ENCODE results near the gene WRNIP1. TPM values are rescaled to one million over a fixed set of nuclear protein-coding genes. Genes with fewer than 3 reads are reported as not detected.
A peak's percentile ranks its signal among the peaks of the same experiment; 100 is the strongest.

WRNIP1 gene
- total and polyA plus RNA-seq, 12 donors, result 27.7 to 82.2 (median 53.8) TPM

DNA sequence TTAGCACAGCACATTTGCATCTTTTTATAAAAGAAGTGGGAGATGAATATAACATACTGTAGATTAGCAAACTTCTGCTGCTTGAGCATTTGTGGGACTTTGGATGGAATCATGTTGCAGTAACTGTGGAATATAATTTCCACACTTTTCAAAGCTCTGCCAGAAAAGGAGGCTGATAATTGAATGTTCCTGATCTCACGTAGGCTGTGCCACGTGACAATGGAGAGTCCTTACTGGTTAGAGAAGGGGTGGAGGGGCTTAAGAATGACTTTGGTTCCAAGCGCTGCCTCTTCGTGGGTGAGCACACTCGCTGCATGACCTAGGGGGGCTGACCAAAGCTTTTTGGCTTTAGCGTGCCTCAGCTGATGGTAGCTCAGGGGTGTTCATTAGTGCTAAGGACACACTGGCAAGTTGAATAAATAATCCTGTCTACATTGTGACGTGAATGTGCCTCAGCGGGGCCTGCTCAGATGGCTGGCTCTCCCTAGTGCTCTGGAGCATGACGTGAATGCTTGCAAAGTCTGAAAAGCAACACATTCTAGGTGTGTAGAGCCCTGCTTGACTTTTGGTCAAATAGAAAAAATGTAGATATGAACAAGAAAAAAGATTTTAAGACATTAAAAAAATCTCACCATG, 15.0 kb downstream of the WRNIP1 start:
- WGBS, 4 donors, result 92 to 97% (median 94%) methylated on average over 7 to 9 of the region's 9 CpGs
- Histone ChIP-seq H3K27ac (no peak overlapping the region), H3K4me3 (no peak overlapping the region), H3K27me3 (no peaks in the 10 kb centered on the region), H3K36me3 (replicated peaks in 1 of 2) (peaks cover 0 to 46% of the 10 kb centered on the region in 2 donors), H3K4me1 (replicated peaks in 1 of 2) (no peaks in the 10 kb centered on the region), H3K9me3 (replicated peaks in 1 of 3) (no peaks in the 10 kb centered on the region)
- TF ChIP-seq, protein P1, sequence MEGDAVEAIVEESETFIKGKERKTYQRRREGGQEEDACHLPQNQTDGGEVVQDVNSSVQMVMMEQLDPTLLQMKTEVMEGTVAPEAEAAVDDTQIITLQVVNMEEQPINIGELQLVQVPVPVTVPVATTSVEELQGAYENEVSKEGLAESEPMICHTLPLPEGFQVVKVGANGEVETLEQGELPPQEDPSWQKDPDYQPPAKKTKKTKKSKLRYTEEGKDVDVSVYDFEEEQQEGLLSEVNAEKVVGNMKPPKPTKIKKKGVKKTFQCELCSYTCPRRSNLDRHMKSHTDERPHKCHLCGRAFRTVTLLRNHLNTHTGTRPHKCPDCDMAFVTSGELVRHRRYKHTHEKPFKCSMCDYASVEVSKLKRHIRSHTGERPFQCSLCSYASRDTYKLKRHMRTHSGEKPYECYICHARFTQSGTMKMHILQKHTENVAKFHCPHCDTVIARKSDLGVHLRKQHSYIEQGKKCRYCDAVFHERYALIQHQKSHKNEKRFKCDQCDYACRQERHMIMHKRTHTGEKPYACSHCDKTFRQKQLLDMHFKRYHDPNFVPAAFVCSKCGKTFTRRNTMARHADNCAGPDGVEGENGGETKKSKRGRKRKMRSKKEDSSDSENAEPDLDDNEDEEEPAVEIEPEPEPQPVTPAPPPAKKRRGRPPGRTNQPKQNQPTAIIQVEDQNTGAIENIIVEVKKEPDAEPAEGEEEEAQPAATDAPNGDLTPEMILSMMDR (IDR thresholded peaks at IDR 0.05), result no peak
- TF ChIP-seq POLR2A (IDR thresholded peaks at IDR 0.05), result no peak
- DNase-seq, result no peak
- intact Hi-C loops (cut with DNase I), result loop anchor here (10.0 kb wide), 2 partner anchors 135 to 155 kb away; no protein-coding TSS in a partner anchor

DNA sequence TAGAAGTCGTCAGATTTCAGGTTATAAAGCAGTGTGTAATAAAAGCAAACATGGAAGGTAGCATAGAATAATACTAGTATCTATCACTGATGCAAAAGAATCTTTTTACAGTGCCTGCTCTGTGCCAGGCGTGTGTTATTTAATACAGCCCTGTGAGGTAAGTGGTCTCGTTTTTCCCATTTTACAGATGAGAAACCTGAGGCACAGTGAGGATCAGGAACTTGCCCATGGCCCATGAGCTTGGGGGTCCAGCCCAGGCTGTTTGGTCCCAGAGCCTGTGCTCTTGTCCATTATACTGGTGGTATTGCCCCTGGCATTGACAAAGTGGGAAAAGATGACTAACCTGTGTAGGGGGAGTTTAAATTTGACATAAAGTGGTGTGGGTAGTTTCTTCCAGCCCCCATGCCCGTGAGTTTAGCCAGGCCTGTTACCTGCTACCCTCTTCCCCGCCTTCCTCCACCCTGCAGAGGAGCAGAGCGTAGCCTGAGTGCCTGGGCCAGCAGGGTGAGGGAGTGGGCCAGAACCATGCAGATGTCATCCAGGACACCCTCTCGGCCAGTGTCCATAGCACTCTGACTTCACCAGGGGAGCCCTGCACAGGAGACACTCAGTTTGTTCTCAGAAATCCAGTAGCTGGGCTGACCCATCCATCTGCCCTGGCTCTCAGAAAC, 16.6 kb downstream of the WRNIP1 start:
- H3K36me3 ChIP-seq (replicated peaks in 1 of 2), result peaks cover 0 to 46% of the 10 kb centered on the region in 2 donors
- WGBS, 4 donors, result 88 to 98% (median 95%) methylated on average over 5 to 7 of the region's 7 CpGs
- intact Hi-C loops (cut with DNase I), result loop anchor here (10.0 kb wide), 2 partner anchors 133 to 153 kb away; no protein-coding TSS in a partner anchor

DNA sequence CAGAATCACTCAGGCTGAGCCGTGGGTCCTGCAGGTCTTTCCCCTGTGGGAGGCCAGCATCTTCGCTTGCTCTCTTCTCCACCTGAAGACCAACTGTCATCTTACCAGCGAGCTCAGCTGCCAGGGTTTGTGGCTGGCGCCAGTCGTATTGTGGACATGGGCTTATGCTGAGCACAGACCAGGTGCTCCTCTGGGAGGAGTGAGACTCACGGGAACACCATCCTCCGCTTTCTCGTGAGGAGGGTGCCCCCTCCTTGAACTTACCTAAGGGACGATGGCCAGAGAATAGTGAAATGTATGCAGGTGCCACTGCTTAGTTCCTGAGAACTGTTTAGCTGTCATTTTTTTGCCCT, 17.1 kb downstream of the WRNIP1 start:
- intact Hi-C loops (cut with DNase I), result loop anchor here (10.0 kb wide), 2 partner anchors 132 to 152 kb away; no protein-coding TSS in a partner anchor
- DNase-seq, result peak in 1 of 7 donors; percentile 7
- WGBS, 4 donors, result 91 to 94% (median 91%) methylated on average over 6 to 9 of the region's 9 CpGs
- no peaks in the 10 kb centered on the region for H3K27me3 ChIP-seq
- peaks cover 0 to 46% of the 10 kb centered on the region in 2 donors for H3K36me3 ChIP-seq (replicated peaks in 1 of 2)
- H3K4me3 ChIP-seq, result no peak overlapping the region
- no peaks in the 10 kb centered on the region for H3K9me3 ChIP-seq (replicated peaks in 1 of 3)
- H3K4me1 ChIP-seq (replicated peaks in 1 of 2), result no peaks in the 10 kb centered on the region
- no peak for TF ChIP-seq POLR2A (IDR thresholded peaks at IDR 0.05)
- TF ChIP-seq, protein P1 (IDR thresholded peaks at IDR 0.05), result no peak
- H3K27ac ChIP-seq, result no peak overlapping the region

More for the DNA sequence above, 16.6 kb downstream of the WRNIP1 start:
- Histone ChIP-seq H3K9me3 (replicated peaks in 1 of 3) (no peaks in the 10 kb centered on the region), H3K27me3 (no peaks in the 10 kb centered on the region), H3K4me1 (replicated peaks in 1 of 2) (no peaks in the 10 kb centered on the region), H3K27ac (no peak overlapping the region), H3K4me3 (no peak overlapping the region)
- no peak for DNase-seq
- no peak for TF ChIP-seq POLR2A (IDR thresholded peaks at IDR 0.05)
- TF ChIP-seq, protein P1 (IDR thresholded peaks at IDR 0.05), result no peak

DNA sequence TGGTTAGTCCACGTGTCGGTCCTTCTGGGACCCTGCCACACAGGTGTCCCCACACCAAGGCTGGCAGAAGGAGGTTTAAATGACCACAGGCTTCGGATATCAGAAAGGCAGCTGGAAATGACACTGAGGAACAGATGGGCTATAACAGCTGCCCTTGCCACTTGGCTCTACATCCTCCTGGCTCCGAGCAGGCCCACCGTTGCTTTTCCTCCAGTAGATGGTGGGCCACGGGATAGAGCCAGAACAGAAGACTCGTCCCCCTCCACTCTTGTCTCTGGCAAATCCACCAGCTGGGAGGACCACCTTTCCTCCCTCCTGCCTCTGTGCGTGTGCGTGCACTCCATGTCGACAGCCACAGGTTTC, 17.6 kb downstream of the WRNIP1 start:
- peak in 1 of 7 donors; percentile 7 for DNase-seq
- Histone ChIP-seq H3K4me1 (replicated peaks in 1 of 2) (no peaks in the 10 kb centered on the region), H3K36me3 (replicated peaks in 1 of 2) (peaks cover 0 to 46% of the 10 kb centered on the region in 2 donors), H3K9me3 (replicated peaks in 1 of 3) (no peaks in the 10 kb centered on the region), H3K27ac (no peak overlapping the region), H3K27me3 (no peaks in the 10 kb centered on the region), H3K4me3 (no peak overlapping the region)
- intact Hi-C loops (cut with DNase I), result loop anchor here (10.0 kb wide), 2 partner anchors 132 to 152 kb away; no protein-coding TSS in a partner anchor
- 79 to 88% (median 82%) methylated on average over 10 of the region's 10 CpGs for WGBS, 4 donors
- TF ChIP-seq, protein P1 (IDR thresholded peaks at IDR 0.05), result no peak
- TF ChIP-seq POLR2A (IDR thresholded peaks at IDR 0.05), result no peak
